Measurements from ENCODE around the gene R3HDM1.
A peak's percentile ranks its signal among the peaks of the same experiment; 100 is the strongest.
"Not testable (repeated sequence)": the region's sequence is repeated elsewhere in the genome, so short reads cannot be mapped to it uniquely, and the experiment has no call there.

R3HDM1 gene

GRCh38 chr2:135531231-135532197 lies at the start of gene R3HDM1:
R3HDM1 (plus strand) TSS chr2:135531484; CDS start chr2:135604846, 73,362 bp downstream.
- DNase-seq, result peak; percentile 100

DNA sequence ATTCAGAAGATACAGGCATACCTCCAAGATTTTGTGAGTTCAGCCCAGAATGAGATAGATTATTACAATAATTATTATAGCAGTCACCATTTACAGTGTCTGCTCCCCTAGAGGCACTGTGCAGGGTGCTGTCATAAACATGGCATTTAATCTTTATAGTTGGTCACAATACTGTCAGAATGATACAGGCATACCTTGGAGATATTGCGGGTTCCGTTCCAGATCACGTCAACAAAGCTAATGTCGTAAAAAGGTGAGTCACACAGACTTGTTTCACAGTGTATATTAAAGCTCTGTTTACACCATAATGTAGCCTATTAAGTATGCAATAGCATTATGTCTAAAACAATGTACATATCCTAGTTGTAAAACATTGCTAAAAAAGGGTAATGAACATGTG lies 45.8 kb upstream of the R3HDM1 start:
- no peak for DNase-seq

DNA sequence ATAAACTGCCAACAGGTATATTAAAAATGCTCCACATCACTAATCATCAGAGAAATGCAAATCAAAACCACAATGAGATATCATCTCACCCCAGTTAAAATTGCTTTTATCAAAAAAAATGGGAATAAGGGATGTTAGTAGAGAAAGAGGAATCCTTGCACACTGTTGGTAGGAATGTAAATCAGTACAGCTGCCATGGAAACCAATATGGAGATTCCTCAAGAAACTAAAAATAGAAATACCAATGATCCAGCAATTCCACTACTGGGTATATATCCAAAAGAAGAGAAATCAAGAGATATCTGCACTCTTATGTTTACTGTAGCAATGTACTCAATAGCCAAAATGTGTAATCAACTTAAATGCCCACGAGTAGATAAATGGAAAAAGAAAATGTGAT lies 40.9 kb upstream of the R3HDM1 start:
- DNase-seq, result no peak

DNA sequence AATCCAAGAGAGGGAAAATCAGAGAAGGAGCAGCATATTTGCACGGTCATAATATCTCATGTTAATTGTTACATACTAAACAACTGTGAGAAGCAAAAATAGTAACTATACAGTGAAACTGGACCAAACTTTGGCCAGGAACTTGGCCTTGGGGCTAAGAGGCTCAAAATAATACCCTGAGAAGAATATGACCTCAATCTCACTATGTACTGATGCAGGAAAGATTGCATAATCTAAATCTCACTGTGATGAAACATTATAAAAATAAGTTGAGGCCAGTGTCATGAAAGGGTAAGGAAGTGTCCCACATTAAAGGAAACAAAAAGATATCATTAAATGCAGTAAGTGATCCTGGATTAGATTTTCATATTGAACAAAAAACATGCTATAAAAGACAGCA lies 36.8 kb upstream of the R3HDM1 start:
- DNase-seq, result no peak

GRCh38 chr2:135494917-135495316 lies 36.4 kb upstream of the R3HDM1 start:
- no peak for DNase-seq

GRCh38 chr2:135498588-135498987 lies 32.7 kb upstream of the R3HDM1 start:
- DNase-seq, result not testable (repeated sequence)

GRCh38 chr2:135504811-135505210 lies 26.5 kb upstream of the R3HDM1 start:
- DNase-seq, result no peak

DNA sequence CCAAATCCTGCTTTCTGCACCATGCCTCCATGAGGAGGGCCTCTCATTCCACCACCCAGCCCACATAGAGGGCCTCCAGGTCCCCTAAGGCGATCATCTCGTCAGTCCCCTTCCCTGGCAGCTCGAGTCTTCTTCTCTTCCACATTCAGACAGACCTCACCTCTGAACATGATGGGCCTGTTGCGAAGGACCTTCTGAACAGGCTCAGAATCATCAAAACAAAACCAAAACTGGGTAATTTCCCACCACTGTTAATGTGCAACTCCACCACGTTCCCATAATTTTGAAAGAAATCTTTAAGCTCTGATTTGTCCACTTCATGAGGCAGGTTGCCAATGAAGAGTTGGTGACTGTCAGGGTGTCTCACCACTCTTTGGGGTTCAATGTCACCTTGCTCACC lies 20.7 kb upstream of the R3HDM1 start:
- no peak for DNase-seq

GRCh38 chr2:135512099-135512498 lies 19.2 kb upstream of the R3HDM1 start:
- DNase-seq, result no peak

GRCh38 chr2:135525786-135526185 lies 5.5 kb upstream of the R3HDM1 start:
- DNase-seq, result no peak

DNA sequence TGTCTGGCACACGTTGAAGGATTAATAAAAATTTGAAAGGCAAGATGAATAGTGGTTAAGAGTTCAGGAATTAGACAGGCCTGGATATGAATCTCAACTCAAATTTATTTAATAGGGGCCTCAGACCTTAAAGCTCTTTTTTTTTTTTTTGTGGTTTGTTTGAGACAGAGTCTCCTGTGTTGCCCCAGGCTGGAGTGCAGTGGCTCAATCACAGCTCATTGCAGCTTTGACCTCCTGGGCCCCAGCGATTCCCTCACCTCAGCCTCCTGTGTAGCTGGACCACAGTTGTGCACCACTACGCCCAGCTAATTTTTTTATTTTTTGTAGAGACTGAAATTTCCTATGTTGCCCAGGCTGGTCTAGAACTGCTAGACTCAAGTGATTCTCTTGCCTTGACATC lies 3.3 kb upstream of the R3HDM1 start:
- DNase-seq, result no peak

- peak; percentile 99 for DNase-seq
Measured at GRCh38 chr2:135530313-135531230, 712 bp upstream of the R3HDM1 start, which contains the start of gene ZRANB3. ZRANB3 (minus strand) TSS chr2:135531218.

GRCh38 chr2:135532581-135532980 lies 1.3 kb downstream of the R3HDM1 start:
- no peak for DNase-seq

DNA sequence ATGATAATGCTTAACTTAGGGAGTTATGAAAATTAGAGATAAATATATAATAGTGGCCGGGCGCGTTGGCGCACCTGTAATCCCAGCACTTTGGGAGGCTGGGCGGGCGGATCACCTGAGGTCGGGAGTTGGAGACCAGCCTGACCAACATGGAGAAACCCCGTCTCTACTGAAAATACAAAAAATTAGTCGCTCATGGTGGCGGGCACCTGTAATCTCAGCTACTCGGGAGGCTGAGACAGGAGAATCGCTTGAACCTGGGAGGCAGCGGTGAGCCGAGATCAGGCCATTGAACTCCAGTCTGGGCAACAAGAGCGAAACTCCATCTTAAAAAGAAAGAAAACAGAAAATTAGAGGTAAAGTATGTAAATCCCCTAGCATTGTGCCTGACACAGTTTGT lies 2.3 kb downstream of the R3HDM1 start:
- DNase-seq, result not testable (repeated sequence)

GRCh38 chr2:135546436-135546835 lies 15.2 kb downstream of the R3HDM1 start:
- no peak for DNase-seq

- DNase-seq, result no peak
Measured at GRCh38 chr2:135547311-135547710, 16.0 kb downstream of the R3HDM1 start.

DNA sequence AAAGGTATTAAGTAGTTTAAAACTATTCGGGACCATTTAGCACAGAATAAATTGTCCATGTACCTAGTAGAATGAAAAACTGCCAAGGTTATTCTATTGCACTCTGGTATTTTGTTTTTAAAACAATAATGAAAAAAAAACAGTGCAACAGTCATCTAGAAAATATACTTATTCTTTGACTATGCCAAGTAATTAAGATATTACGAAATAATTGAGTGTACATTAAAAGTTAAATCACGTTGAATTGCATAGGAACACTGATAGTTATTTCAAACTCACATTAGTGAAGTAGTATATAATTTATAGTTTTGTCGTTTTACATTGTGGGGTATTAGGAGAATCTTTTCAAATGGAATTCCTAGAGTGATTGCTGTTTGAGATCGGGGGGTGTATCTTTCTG lies 20.1 kb downstream of the R3HDM1 start:
- DNase-seq, result no peak

GRCh38 chr2:135552887-135553286 lies 21.6 kb downstream of the R3HDM1 start:
- no peak for DNase-seq

- DNase-seq, result no peak
Measured at GRCh38 chr2:135555311-135555710, 24.0 kb downstream of the R3HDM1 start.

DNA sequence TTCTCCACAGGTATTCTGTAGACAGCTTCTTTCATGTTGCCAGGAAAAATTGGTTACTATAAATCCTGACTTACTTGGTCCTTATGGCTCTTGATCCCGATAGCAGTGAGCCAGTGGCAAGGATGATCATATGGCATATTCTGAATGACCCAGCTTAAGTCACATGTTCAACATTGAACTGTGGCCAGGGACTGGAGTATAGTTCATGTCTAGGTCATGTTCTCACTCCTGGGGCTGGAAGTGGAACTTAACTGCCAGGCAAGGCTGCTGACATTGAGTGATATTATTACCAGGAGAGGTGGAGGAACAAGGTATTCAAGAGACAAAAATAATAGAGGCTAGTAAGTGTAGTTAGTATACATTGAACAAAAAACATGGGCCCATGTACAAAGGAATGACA lies 26.2 kb downstream of the R3HDM1 start:
- no peak for DNase-seq

- DNase-seq, result no peak
Measured at GRCh38 chr2:135561925-135562324, 30.6 kb downstream of the R3HDM1 start.

- DNase-seq, result no peak
Measured at GRCh38 chr2:135563793-135564192, 32.5 kb downstream of the R3HDM1 start.

DNA sequence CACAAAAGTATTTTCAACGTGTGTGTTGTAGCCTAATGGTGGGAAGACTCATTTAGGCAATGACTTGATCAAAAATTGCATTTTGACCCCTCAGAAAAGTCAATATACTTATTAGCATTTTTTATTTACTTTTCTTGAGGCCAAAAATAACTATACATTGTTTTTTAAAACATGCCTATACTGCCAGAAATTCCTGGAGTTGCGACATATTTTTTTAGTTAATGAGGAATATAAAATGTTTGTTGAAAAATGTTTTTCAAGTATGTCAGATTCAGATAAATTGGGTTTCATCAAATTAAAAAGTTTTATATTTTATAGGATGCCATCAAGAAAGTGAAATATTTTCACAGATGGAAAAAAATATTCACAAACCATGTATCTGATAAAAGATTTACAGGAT lies 39.6 kb downstream of the R3HDM1 start:
- DNase-seq, result no peak

DNA sequence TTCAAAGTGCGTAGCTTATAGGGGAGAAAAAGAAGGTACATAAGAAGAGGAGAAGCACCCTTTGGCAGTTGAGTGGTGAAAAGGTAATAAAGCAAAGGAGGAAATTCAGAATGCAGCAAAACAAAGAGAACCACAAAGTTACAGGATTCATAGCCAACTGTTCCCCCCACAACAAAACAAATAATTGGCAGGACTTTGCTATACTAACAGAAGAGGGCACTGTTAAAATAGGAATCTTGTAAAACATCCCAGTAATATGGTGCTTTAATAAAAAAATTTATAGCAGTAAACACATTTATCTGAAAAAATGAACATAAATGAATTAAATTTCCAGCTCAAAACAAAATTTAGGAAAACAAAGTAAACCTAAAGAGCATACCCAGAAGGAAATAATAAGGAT lies 42.3 kb downstream of the R3HDM1 start:
- no peak for DNase-seq
